GM19395 (cell line): ENCODE data around the gene NPEPPS.
"Not testable (repeated sequence)": the region's sequence is repeated elsewhere in the genome, so short reads cannot be mapped to it uniquely, and the experiment has no call there.

Experiments used
- ATAC-seq: cut with Tn5 transposase; IDR thresholded peaks from one replicate; pipeline ENCODE4 v1.9.1; 2021; ENCODE audit warnings: mild to moderate bottlenecking, moderate library complexity; ENCODE audit not compliant: unreplicated experiment

NPEPPS gene

GRCh38 chr17:47530557-47531232 lies at the start of gene NPEPPS:
NPEPPS (plus strand) TSS chr17:47531108; CDS start chr17:47531301, 193 bp downstream.
- peak; percentile 50 for ATAC-seq

- ATAC-seq: not testable (repeated sequence)
Observed at GRCh38 chr17:47491841-47492212, 39.1 kb upstream of the NPEPPS start.

GRCh38 chr17:47499074-47499473 lies 31.8 kb upstream of the NPEPPS start:
- ATAC-seq: not testable (repeated sequence)

- not testable (repeated sequence) for ATAC-seq
Observed at GRCh38 chr17:47499494-47499893, 31.4 kb upstream of the NPEPPS start.

GRCh38 chr17:47500620-47501019 lies 30.3 kb upstream of the NPEPPS start:
- ATAC-seq: not testable (repeated sequence)

- not testable (repeated sequence) for ATAC-seq
Observed at GRCh38 chr17:47502122-47502731, 28.7 kb upstream of the NPEPPS start.

- not testable (repeated sequence) for ATAC-seq
Observed at GRCh38 chr17:47502776-47503455, 28.0 kb upstream of the NPEPPS start.

GRCh38 chr17:47511701-47512146 lies 19.2 kb upstream of the NPEPPS start:
- ATAC-seq: not testable (repeated sequence)

GRCh38 chr17:47513301-47513700 lies 17.6 kb upstream of the NPEPPS start:
- not testable (repeated sequence) for ATAC-seq

- not testable (repeated sequence) for ATAC-seq
Observed at GRCh38 chr17:47518880-47519279, 12.0 kb upstream of the NPEPPS start.

- ATAC-seq: not testable (repeated sequence)
Observed at GRCh38 chr17:47519365-47519764, 11.5 kb upstream of the NPEPPS start.

- ATAC-seq: not testable (repeated sequence)
Observed at GRCh38 chr17:47520279-47520678, 10.6 kb upstream of the NPEPPS start.

GRCh38 chr17:47521434-47521833 lies 9.5 kb upstream of the NPEPPS start:
- ATAC-seq: not testable (repeated sequence)

GRCh38 chr17:47522341-47522740 lies 8.6 kb upstream of the NPEPPS start:
- not testable (repeated sequence) for ATAC-seq

GRCh38 chr17:47531233-47531820 lies 419 bp downstream of the NPEPPS start:
- peak; percentile 61 for ATAC-seq

GRCh38 chr17:47539085-47539484 lies 8.2 kb downstream of the NPEPPS start:
- ATAC-seq: not testable (repeated sequence)

- not testable (repeated sequence) for ATAC-seq
Observed at GRCh38 chr17:47541676-47542075, 10.8 kb downstream of the NPEPPS start.

- not testable (repeated sequence) for ATAC-seq
Observed at GRCh38 chr17:47544327-47544726, 13.4 kb downstream of the NPEPPS start.

GRCh38 chr17:47554733-47555132 lies 23.8 kb downstream of the NPEPPS start:
- ATAC-seq: not testable (repeated sequence)

- not testable (repeated sequence) for ATAC-seq
Observed at GRCh38 chr17:47556108-47556507, 25.2 kb downstream of the NPEPPS start.

GRCh38 chr17:47560517-47561043 lies 29.7 kb downstream of the NPEPPS start:
- not testable (repeated sequence) for ATAC-seq
